Measurements from ENCODE around the gene DLGAP4. TPM values are rescaled to one million over a fixed set of nuclear protein-coding genes. Genes with fewer than 3 reads are reported as not detected.

DLGAP4 gene
- polyA plus RNA-seq, 2 of the 4 experiments (the other 2 are of a cell fraction): 11.9 to 36.7 TPM

GRCh38 chr20:36523341-36523740, 217.2 kb downstream of the DLGAP4 start:
- FAIRE-seq: no peak
- ChIA-PET CTCF (interaction anchor here (1.1 to 1.6 kb wide), 2 partner anchors 9 to 84 kb away, joined by 3 read pairs; no protein-coding TSS in a partner anchor), POLR2A (no interaction called here)
- H3K9me3 ChIP-seq: no peaks in the 10 kb centered on the region
- ATAC-seq: no peak
- no peak overlapping the region for H3K4me2 ChIP-seq
- H3K4me1 ChIP-seq: no peaks in the 10 kb centered on the region
- no peak for TF ChIP-seq KDM5A (IDR thresholded peaks at IDR 0.05)
- TF ChIP-seq TP53 (CRISPR knock-in tag; IDR thresholded peaks at IDR 0.05): no peak
- H3K27ac ChIP-seq: no peak overlapping the region
- WGBS (ENCODE audit: missing lambda C conversion rate): 94% methylated on average over 3 of the region's 3 CpGs
- H3K4me3 ChIP-seq: no peak overlapping the region
- DNase-seq (ENCODE audit: low read depth in 1 of 2, low spot score in 1 of 2): no peak

- ATAC-seq: peak in 1 of 2 experiments; percentile 37; a peak in 2 of 6 replicates
- TF ChIP-seq KDM1A (IDR thresholded peaks at IDR 0.05; ENCODE audit: low read depth): no peak
- TF ChIP-seq HOXA7 (CRISPR knock-in tag; IDR thresholded peaks at IDR 0.05): no peak
- no peak for TF ChIP-seq HEYL (CRISPR knock-in tag; IDR thresholded peaks at IDR 0.05)
- TF ChIP-seq TFCP2L1 (CRISPR knock-in tag; IDR thresholded peaks at IDR 0.05): no peak
- no peak for TF ChIP-seq CEBPB (IDR thresholded peaks at IDR 0.05)
- no peak for TF ChIP-seq BCL3 (IDR thresholded peaks at IDR 0.05)
- TF ChIP-seq TP53 (CRISPR knock-in tag; IDR thresholded peaks at IDR 0.05): no peak
- TF ChIP-seq NR3C1 (IDR thresholded peaks at IDR 0.05): no peak
- TF ChIP-seq ZFP36 (IDR thresholded peaks at IDR 0.05; ENCODE audit: borderline replicate concordance, partially characterized antibody): no peak
- no peak for TF ChIP-seq POLR2A (IDR thresholded peaks at IDR 0.05; ENCODE audit: low read length)
- TF ChIP-seq CHD2 (IDR thresholded peaks at IDR 0.05; ENCODE audit: low read length, partially characterized antibody): no peak
- Histone ChIP-seq H3K4me2 (no peak overlapping the region), H3K27ac (no peak overlapping the region), H3K4me3 (no peak overlapping the region), H3K9me3 (no peaks in the 10 kb centered on the region), H3K4me1 (no peaks in the 10 kb centered on the region)
- no peak for FAIRE-seq
- ChIA-PET POLR2A (no interaction called here), CTCF (interaction anchor here (0.9 kb wide), 1 partner anchor 394 kb away, joined by 3 read pairs; no protein-coding TSS in a partner anchor)
- no peak for DNase-seq (ENCODE audit: low read depth in 1 of 2, low spot score in 1 of 2)
- WGBS (ENCODE audit: missing lambda C conversion rate): 90% methylated on average over 15 of the region's 17 CpGs
These were observed 219.7 kb downstream of the DLGAP4 start for GRCh38 chr20:36525620-36526365.

- DNase-seq (ENCODE audit: low read depth in 1 of 2, low spot score in 1 of 2) (no peak), FAIRE-seq (no peak), ATAC-seq (no peak)
- POLR2A ChIA-PET: no interaction called here
- no peaks in the 10 kb centered on the region for H3K4me1 ChIP-seq
- no peak overlapping the region for H3K27ac ChIP-seq
- H3K9me3 ChIP-seq: no peaks in the 10 kb centered on the region
- 91% methylated on average over 29 of the region's 29 CpGs for WGBS (ENCODE audit: missing lambda C conversion rate)
- no peak overlapping the region for H3K4me2 ChIP-seq
- H3K4me3 ChIP-seq: no peak overlapping the region
- TF ChIP-seq MAX (IDR thresholded peaks at IDR 0.05): no peak
- TF ChIP-seq ZNF302 (CRISPR knock-in tag; IDR thresholded peaks at IDR 0.05): no peak
- no peak for TF ChIP-seq NR3C1 (IDR thresholded peaks at IDR 0.05)
- TF ChIP-seq CBX8 (IDR thresholded peaks at IDR 0.05): no peak
- TF ChIP-seq CTCF (IDR thresholded peaks at IDR 0.05): no peak
- TF ChIP-seq ATOH8 (CRISPR knock-in tag; IDR thresholded peaks at IDR 0.05; ENCODE audit: low read depth): no peak
- CTCF ChIA-PET: no interaction called here
These were observed 220.4 kb downstream of the DLGAP4 start for GRCh38 chr20:36526521-36527011.
